H9 (cell line): ENCODE data around the gene VCP. TPM values are rescaled to one million over a fixed set of nuclear protein-coding genes. Genes with fewer than 3 reads are reported as not detected.

Experiments used
- DNase-seq: peaks from one replicate; pipeline ENCODE4 v3.0.0-alpha.2; 2017
- H2AFZ ChIP-seq: one replicate; pipeline ENCODE4 v1.6.1; 2013; ENCODE audit warnings: mild to moderate bottlenecking, low read length, control low read depth, moderate library complexity
- H2AK5ac ChIP-seq: 2 replicates; pipeline ENCODE4 v1.6.1; 2013; ENCODE audit warnings: low read length, control low read depth, mixed read lengths; ENCODE audit not compliant: insufficient read length
- H2BK120ac ChIP-seq: one replicate; pipeline ENCODE4 v1.6.1; 2013; ENCODE audit warnings: low read depth, mild to moderate bottlenecking, low read length, control low read depth, inconsistent platforms; ENCODE audit not compliant: poor library complexity, severe bottlenecking
- H2BK12ac ChIP-seq: 2 replicates; pipeline ENCODE4 v1.6.1; 2013; ENCODE audit warnings: low read length, control low read depth, mixed read lengths, low read depth; ENCODE audit not compliant: insufficient read length
- H2BK15ac ChIP-seq: 2 replicates; pipeline ENCODE4 v1.6.1; 2013; ENCODE audit warnings: low read depth, low read length, control low read depth
- H2BK20ac ChIP-seq: one replicate; pipeline ENCODE4 v1.6.1; 2013; ENCODE audit warnings: low read depth, mild to moderate bottlenecking, low read length, control low read depth, inconsistent platforms; ENCODE audit not compliant: poor library complexity, severe bottlenecking
- H2BK5ac ChIP-seq: 2 replicates; pipeline ENCODE4 v1.6.1; 2013; ENCODE audit warnings: low read length, control low read depth, mixed read lengths; ENCODE audit not compliant: insufficient read length
- H3K14ac ChIP-seq: 2 replicates; pipeline ENCODE4 v1.6.1; 2013; ENCODE audit warnings: low read length, control low read depth; ENCODE audit not compliant: insufficient read depth
- H3K18ac ChIP-seq: 2 replicates; pipeline ENCODE4 v1.6.1; 2013; ENCODE audit warnings: low read depth, mild to moderate bottlenecking, mixed read lengths, low read length, control low read depth; ENCODE audit not compliant: insufficient read length
- H3K23ac ChIP-seq: 2 replicates; pipeline ENCODE4 v1.6.1; 2013; ENCODE audit warnings: low read length, control low read depth, mixed read lengths, low read depth; ENCODE audit not compliant: insufficient read length
- H3K23me2 ChIP-seq: 2 replicates; pipeline ENCODE4 v1.6.1; 2013; ENCODE audit warnings: low read depth, mild to moderate bottlenecking, mixed read lengths, low read length, control low read depth; ENCODE audit not compliant: insufficient read length, poor library complexity, severe bottlenecking
- H3K27ac ChIP-seq: 2 replicates; pipeline ENCODE4 v1.5.1; 2013; ENCODE audit warnings: low read length, control low read depth, mixed read lengths, low read depth; ENCODE audit not compliant: insufficient read length
- H3K27me3 ChIP-seq: 2 replicates; pipeline ENCODE4 v1.6.1; 2013; ENCODE audit warnings: low read length, control low read depth, inconsistent platforms; ENCODE audit not compliant: insufficient read depth
- H3K4ac ChIP-seq: 2 replicates; pipeline ENCODE4 v1.6.1; 2013; ENCODE audit warnings: low read depth, mild to moderate bottlenecking, control low read depth, inconsistent platforms, low read length, moderate library complexity
- H3K4me1 ChIP-seq: 2 replicates; pipeline ENCODE4 v1.6.1; 2013; ENCODE audit warnings: low read length, control low read depth, inconsistent platforms; ENCODE audit not compliant: insufficient read depth
- H3K4me2 ChIP-seq: 2 replicates; pipeline ENCODE4 v1.6.1; 2013; ENCODE audit warnings: low read length, control low read depth, mixed read lengths; ENCODE audit not compliant: insufficient read length, insufficient read depth
- H3K56ac ChIP-seq: 2 replicates; pipeline ENCODE4 v1.6.1; 2013; ENCODE audit warnings: low read depth, mild to moderate bottlenecking, mixed read lengths, low read length, control low read depth; ENCODE audit not compliant: insufficient read length
- H3K79me1 ChIP-seq: 2 replicates; pipeline ENCODE4 v1.6.1; 2013; ENCODE audit warnings: low read depth, mild to moderate bottlenecking, moderate library complexity, low read length, control low read depth, inconsistent platforms; ENCODE audit not compliant: insufficient read depth, poor library complexity, severe bottlenecking
- H3K79me2 ChIP-seq: 2 replicates; pipeline ENCODE4 v1.6.1; 2013; ENCODE audit warnings: low read length, control low read depth, inconsistent platforms; ENCODE audit not compliant: insufficient read depth
- H3K9ac ChIP-seq: 2 replicates; pipeline ENCODE4 v1.6.1; 2013; ENCODE audit warnings: low read length, control low read depth, mixed read lengths; ENCODE audit not compliant: insufficient read length; ENCODE audit errors: extremely low read depth
- H3K9me3 ChIP-seq: one replicate; pipeline ENCODE4 v1.6.1; 2013; ENCODE audit warnings: low read depth, low read length, inconsistent platforms; ENCODE audit not compliant: control insufficient read depth
- H3T11ph ChIP-seq: one replicate; pipeline ENCODE4 v1.6.1; 2013; ENCODE audit warnings: mild to moderate bottlenecking, low read length, control low read depth, inconsistent platforms
- H4K20me1 ChIP-seq: one replicate; pipeline ENCODE4 v1.6.1; 2013; ENCODE audit not compliant: control insufficient read depth, insufficient read length, insufficient read depth
- H4K5ac ChIP-seq: 2 replicates; pipeline ENCODE4 v1.6.1; 2013; ENCODE audit warnings: low read depth, mild to moderate bottlenecking, mixed read lengths, low read length, control low read depth; ENCODE audit not compliant: insufficient read length
- H4K8ac ChIP-seq: replicated peaks from 2 replicates; pipeline ENCODE4 v1.6.1; 2013; ENCODE audit warnings: low read length, control low read depth, mixed read lengths, low read depth; ENCODE audit not compliant: insufficient read length
- H4K91ac ChIP-seq: 2 replicates; pipeline ENCODE4 v1.6.1; 2013; ENCODE audit warnings: low read depth, mild to moderate bottlenecking, moderate library complexity, mixed read lengths, low read length, control low read depth; ENCODE audit not compliant: insufficient read length
- H3K27ac Mint-ChIP-seq, 3 experiments: 2 replicates in 2 of 3; 3 replicates in 1 of 3; pipeline ENCODE4 v1.8.0; 2020 to 2021; ENCODE audit warnings: mixed read lengths in 3 of 3, mild to moderate bottlenecking in 1 of 3, moderate library complexity in 1 of 3
- H3K27me3 Mint-ChIP-seq: 2 replicates; pipeline ENCODE4 v1.8.0; 2021; ENCODE audit warnings: low read depth, mild to moderate bottlenecking, moderate library complexity, mixed read lengths
- H3K36me3 Mint-ChIP-seq, 3 experiments: 2 replicates in 2 of 3; 3 replicates in 1 of 3; pipeline ENCODE4 v1.8.0; 2020 to 2021; ENCODE audit warnings: low read depth in 3 of 3, mixed read lengths in 3 of 3; ENCODE audit not compliant: insufficient read depth in 1 of 3
- H3K4me1 Mint-ChIP-seq, 2 experiments: 2 replicates each; pipeline ENCODE4 v1.8.0; 2020; ENCODE audit warnings: mixed read lengths in 2 of 2
- H3K4me3 Mint-ChIP-seq, 2 experiments: 2 replicates in 1 of 2; 3 replicates in 1 of 2; pipeline ENCODE4 v1.8.0; 2020 to 2021; ENCODE audit warnings: mild to moderate bottlenecking in 2 of 2, mixed read lengths in 2 of 2, moderate library complexity in 1 of 2
- H3K9me3 Mint-ChIP-seq, 2 experiments: 2 replicates in 1 of 2; 3 replicates in 1 of 2; pipeline ENCODE4 v1.8.0; 2020; ENCODE audit warnings: mild to moderate bottlenecking in 2 of 2, mixed read lengths in 2 of 2, moderate library complexity in 1 of 2
- CTCF ChIP-seq: fragments of 200-600 bp; sonication (generic); conservative IDR thresholded peaks from 3 replicates; pipeline ENCODE4 v1.8.0; 2021; ENCODE audit warnings: antibody characterized with exemption, mild to moderate bottlenecking
- WGBS: extraction: QIAGEN DNeasy Blood & Tissue Kit; methylation state at CpG from one replicate; pipeline ENCODE4 v1.1.7; 2013; ENCODE audit warnings: missing lambda C conversion rate, low lambda C conversion rate, mixed read lengths; ENCODE audit not compliant: insufficient read length; ENCODE audit errors: extremely low coverage; 5-methylcytosine and 5-hydroxymethylcytosine counted together
- total RNA-seq: library from RNA; stranded (reverse); gene quantifications from 2 replicates; pipeline ENCODE4 v1.2.1, GENCODE V29; 2021

Gene VCP
- total RNA-seq, 1 experiment from 2014 or later: 407 TPM

- Histone ChIP-seq H2BK12ac (no peak overlapping the region), H2AFZ (no peak overlapping the region), H2BK5ac (no peak overlapping the region), H2AK5ac (no peak overlapping the region), H3K9me3 (no peaks in the 10 kb centered on the region), H3K79me2 (no peaks in the 10 kb centered on the region), H3K23ac (no peak overlapping the region), H4K20me1 (no peaks in the 10 kb centered on the region), H2BK15ac (no peak overlapping the region), H4K8ac (no peak overlapping the region), H3K27ac (no peak overlapping the region), H3K14ac (no peak overlapping the region), H2BK120ac (no peak overlapping the region), H3K9ac (no peak overlapping the region), H3K4me1 (0 out of 2 replicates have a peak, but pooled peaks cover 2% of the 10 kb centered on the region), H3T11ph (no peak overlapping the region), H3K23me2 (peaks cover 4% of the 10 kb centered on the region), H3K4me2 (no peak overlapping the region), H3K27me3 (no peaks in the 10 kb centered on the region), H4K5ac (no peak overlapping the region), H3K18ac (no peak overlapping the region), H3K56ac (no peak overlapping the region), H2BK20ac (no peak overlapping the region), H4K91ac (no peak overlapping the region), H3K4ac (no peak overlapping the region), H3K79me1 (no peaks in the 10 kb centered on the region)
- H3K4me3 Mint-ChIP-seq: no peak overlapping the region
- no peak for TF ChIP-seq CTCF
- H3K27me3 Mint-ChIP-seq: no peaks in the 10 kb centered on the region
- H3K27ac Mint-ChIP-seq: no peak overlapping the region
- H3K4me1 Mint-ChIP-seq: peaks cover 24 to 28% of the 10 kb centered on the region in 2 experiments
- no CpG with 5 or more reads among the region's 8 CpGs for WGBS
- no peaks in the 10 kb centered on the region for H3K9me3 Mint-ChIP-seq
- no peak for DNase-seq
- H3K36me3 Mint-ChIP-seq: peaks cover 2 to 18% (median 12%) of the 10 kb centered on the region in 3 experiments; a peak in 5 of 7 replicates
These were observed 36.6 kb upstream of the VCP start for GRCh38 chr9:35108946-35109575.
